ENCODE measurements around the gene RGR. TPM values are rescaled to one million over a fixed set of nuclear protein-coding genes. Genes with fewer than 3 reads are reported as not detected.
A peak's percentile ranks its signal among the peaks of the same experiment; 100 is the strongest.

RGR gene
- polyA plus RNA-seq, 3 donors = not detected

GRCh38 chr10:84237199-84238051 is 7.4 kb upstream of the RGR start:
- 53% methylated on average over 49 of the region's 52 CpGs for WGBS (ENCODE audit: insufficient coverage)
- H3K79me2 ChIP-seq (ENCODE audit: insufficient read depth, low read length) = no peaks in the 10 kb centered on the region

GRCh38 chr10:84238909-84239308 is 5.9 kb upstream of the RGR start:
- H3K4me1 ChIP-seq (ENCODE audit: control insufficient read depth in 1 of 2, insufficient read depth in 2 of 2, low read length in 2 of 2) = no peaks in the 10 kb centered on the region
- H3K36me3 ChIP-seq (replicated peaks in 1 of 2; ENCODE audit: control insufficient read depth in 1 of 2, insufficient read depth in 2 of 2, low read length in 2 of 2) = no peaks in the 10 kb centered on the region
- no peak overlapping the region for H3K4me2 ChIP-seq (replicated peaks; ENCODE audit: extremely low read depth, low read length, poor library complexity, severe bottlenecking)
- Mint-ChIP-seq H3K9me3 (peaks cover 0 to 8% (median 3%) of the 10 kb centered on the region in 7 donors), H3K36me3 (no peaks in the 10 kb centered on the region), H3K4me1 (no peaks in the 10 kb centered on the region), H3K4me3 (no peak overlapping the region), H3K27me3 (ENCODE audit: low read depth in 3 of 3) (peaks cover 4 to 15% (median 11%) of the 10 kb centered on the region in 3 donors), H3K27ac (no peak overlapping the region)
- H3K4me3 ChIP-seq (replicated peaks in 1 of 3; ENCODE audit: low read depth in 2 of 3, low read length in 3 of 3) = no peak overlapping the region
- no peaks in the 10 kb centered on the region for H3K27me3 ChIP-seq (ENCODE audit: control insufficient read depth in 2 of 2, insufficient read depth in 2 of 2, low read length in 2 of 2)
- intact Hi-C loops (cut with micrococcal nuclease) = no loop called here
- no peak for DNase-seq
- H3K27ac ChIP-seq (ENCODE audit: low read depth in 1 of 2, low read length in 2 of 2) = no peak overlapping the region
- no peaks in the 10 kb centered on the region for H3K9me3 ChIP-seq (replicated peaks in 1 of 2; ENCODE audit: control insufficient read depth in 1 of 2, insufficient read depth in 1 of 2, low read length in 2 of 2)
- 92% methylated on average over 2 of the region's 3 CpGs for WGBS (ENCODE audit: insufficient coverage)
- H3K79me2 ChIP-seq (ENCODE audit: insufficient read depth, low read length) = no peaks in the 10 kb centered on the region
- no peak for TF ChIP-seq CTCF (IDR thresholded peaks at IDR 0.05)
- no peaks in the 10 kb centered on the region for H4K20me1 ChIP-seq (ENCODE audit: insufficient read depth, low read length)
- no peak overlapping the region for H2AFZ ChIP-seq (ENCODE audit: insufficient read depth, low read depth, low read length, poor library complexity, severe bottlenecking)
- no peak overlapping the region for H3K9ac ChIP-seq (ENCODE audit: insufficient read depth, low read length, poor library complexity, severe bottlenecking)

More at GRCh38 chr10:84237199-84238051, 7.4 kb upstream of the RGR start:
- no peaks in the 10 kb centered on the region for H3K4me1 Mint-ChIP-seq
- H3K27me3 Mint-ChIP-seq (ENCODE audit: low read depth in 3 of 3) = peaks cover 4 to 16% (median 14%) of the 10 kb centered on the region in 3 donors
- Histone ChIP-seq H2AFZ (ENCODE audit: insufficient read depth, low read depth, low read length, poor library complexity, severe bottlenecking) (no peak overlapping the region), H3K4me3 (replicated peaks in 1 of 3; ENCODE audit: low read depth in 2 of 3, low read length in 3 of 3) (no peak overlapping the region), H3K4me1 (ENCODE audit: control insufficient read depth in 1 of 2, insufficient read depth in 2 of 2, low read length in 2 of 2) (no peaks in the 10 kb centered on the region), H3K9ac (ENCODE audit: insufficient read depth, low read length, poor library complexity, severe bottlenecking) (no peak overlapping the region), H3K9me3 (replicated peaks in 1 of 2; ENCODE audit: control insufficient read depth in 1 of 2, insufficient read depth in 1 of 2, low read length in 2 of 2) (no peaks in the 10 kb centered on the region), H3K4me2 (replicated peaks; ENCODE audit: extremely low read depth, low read length, poor library complexity, severe bottlenecking) (no peak overlapping the region), H3K36me3 (replicated peaks in 1 of 2; ENCODE audit: control insufficient read depth in 1 of 2, insufficient read depth in 2 of 2, low read length in 2 of 2) (no peaks in the 10 kb centered on the region), H3K27me3 (ENCODE audit: control insufficient read depth in 2 of 2, insufficient read depth in 2 of 2, low read length in 2 of 2) (no peaks in the 10 kb centered on the region), H4K20me1 (ENCODE audit: insufficient read depth, low read length) (no peaks in the 10 kb centered on the region), H3K27ac (ENCODE audit: low read depth in 1 of 2, low read length in 2 of 2) (no peak overlapping the region)
- H3K4me3 Mint-ChIP-seq = peak overlapping the region in 1 of 2 donors; percentile 26
- H3K36me3 Mint-ChIP-seq = no peaks in the 10 kb centered on the region
- no peak overlapping the region for H3K27ac Mint-ChIP-seq
- intact Hi-C loops (cut with micrococcal nuclease) = no loop called here
- peak; percentile 11 for TF ChIP-seq CTCF (IDR thresholded peaks at IDR 0.05)
- no peak for DNase-seq
- H3K9me3 Mint-ChIP-seq = peaks cover 0 to 8% (median 2%) of the 10 kb centered on the region in 7 donors

Data from CD14-positive monocyte (primary cell).